ENCODE measurements around the gene SAC3D1. TPM values are rescaled to one million over a fixed set of nuclear protein-coding genes. Genes with fewer than 3 reads are reported as not detected.

Gene SAC3D1
- total and polyA plus RNA-seq, 9 of the 15 experiments (the other 6 are each of a cell fraction or from before 2014, with no cell fraction given), result 0.20 to 35.2 (median 5.8) TPM

DNA sequence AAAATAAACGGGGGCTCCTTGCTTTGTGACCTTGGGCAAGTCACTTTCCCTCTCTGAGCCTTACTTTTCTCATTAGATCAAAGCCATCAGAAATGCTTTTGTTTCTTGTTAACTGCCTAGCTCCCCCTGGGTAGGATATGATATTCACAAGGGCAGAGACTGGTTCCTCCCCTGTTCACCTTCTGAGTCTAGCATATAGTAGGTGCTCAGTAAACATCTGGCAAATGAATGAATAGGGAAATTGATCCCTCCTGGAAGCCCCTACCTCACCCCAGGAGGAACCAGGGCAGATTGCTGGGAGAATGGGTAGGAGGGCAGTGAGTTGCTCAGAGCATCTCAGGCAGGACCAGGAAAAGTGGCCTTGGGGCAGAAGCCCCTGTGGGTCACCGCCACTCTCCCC is 6.6 kb upstream of the SAC3D1 start:
- CTCF ChIA-PET (ENCODE audit: low intra/inter-chr PET ratio), result no interaction called here
- ATAC-seq, result no peak
- H4K20me1 ChIP-seq (replicated peaks; ENCODE audit: control insufficient read depth, insufficient read depth, low read length), result no peaks in the 10 kb centered on the region
- no peak overlapping the region for H3K9ac ChIP-seq (ENCODE audit: insufficient read depth in 1 of 2, low read depth in 2 of 2, low read length in 2 of 2)
- H3K4me2 ChIP-seq (ENCODE audit: insufficient read depth, low read length), result no peak overlapping the region
- H3K9me1 ChIP-seq (ENCODE audit: control insufficient read depth, insufficient read depth, low read length), result no peaks in the 10 kb centered on the region
- H2AFZ ChIP-seq (ENCODE audit: low read depth, low read length), result no peak overlapping the region
- peaks cover 0 to 10% of the 10 kb centered on the region in 2 experiments; a peak in 2 of 5 replicates for H3K4me1 ChIP-seq (replicated peaks in 1 of 2; ENCODE audit: control insufficient read depth in 2 of 2, insufficient read depth in 2 of 2, low read length in 2 of 2)
- POLR2A ChIA-PET, result no interaction called here
- no peak overlapping the region for H3K27ac ChIP-seq (ENCODE audit: extremely low read depth, low read depth, low read length)
- no TSS peak for BruUV-seq (replicated peaks)
- H3K9me3 ChIP-seq (replicated peaks; ENCODE audit: control insufficient read depth, insufficient read depth, low read depth, low read length), result no peaks in the 10 kb centered on the region
- no peaks in the 10 kb centered on the region for H3K27me3 ChIP-seq (ENCODE audit: control insufficient read depth in 2 of 2, insufficient read depth in 2 of 2, low read length in 2 of 2)
- 43% methylated on average over 1 of the region's 2 CpGs for WGBS (ENCODE audit: insufficient coverage, low coverage, missing lambda C conversion rate)
- in situ Hi-C loops (cut with MboI) (no loop called here), intact Hi-C loops (cut with micrococcal nuclease) (no loop called here)
- H3K79me2 ChIP-seq (ENCODE audit: control insufficient read depth, insufficient read depth, low read length), result no peaks in the 10 kb centered on the region
- no peak for FAIRE-seq
- TF ChIP-seq BCOR (IDR thresholded peaks at IDR 0.05) (peak; percentile 69), KDM1A (IDR thresholded peaks at IDR 0.05) (0 out of 4 replicates have a peak, but pooled peaks of 1 of the 2 experiments have one; percentile 26), ZFP36 (IDR thresholded peaks at IDR 0.05; ENCODE audit: low read depth, low read length, partially characterized antibody) (peak; percentile 48), BCL6 (CRISPR knock-in tag; IDR thresholded peaks at IDR 0.05) (no peak), RBM25 (IDR thresholded peaks at IDR 0.05; ENCODE audit: low read depth, low read length, severe bottlenecking) (peak; percentile 28), KAT8 (IDR thresholded peaks at IDR 0.05; ENCODE audit: low read depth) (no peak)
- H3K4me3 ChIP-seq, result no peak overlapping the region
- DNase-seq (ENCODE audit: extremely low read depth in 1 of 4, low spot score in 3 of 4), result no peak
- peaks cover 24% of the 10 kb centered on the region; the same call in 1 of the 3 replicates for H3K36me3 ChIP-seq (ENCODE audit: control insufficient read depth, insufficient read depth, low read length)

DNA sequence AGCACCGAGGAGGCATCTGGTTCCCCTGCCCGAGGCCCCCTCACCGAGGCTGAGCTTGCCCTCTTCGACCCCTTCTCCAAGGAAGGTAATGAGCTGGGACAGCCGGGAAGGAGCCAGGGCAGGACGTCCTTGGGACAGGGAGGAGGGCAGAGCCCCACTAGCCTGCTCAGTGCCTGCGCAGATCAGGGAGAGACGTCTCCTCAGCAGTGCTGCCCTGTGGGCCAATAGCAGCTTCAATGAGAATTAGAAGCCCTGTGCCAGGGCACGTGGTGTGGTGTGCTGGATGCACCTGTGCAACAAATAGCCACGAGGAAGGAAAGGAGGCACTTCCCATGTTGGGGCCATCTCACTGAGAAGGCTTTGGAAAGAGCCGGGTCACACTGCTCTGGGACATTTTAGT is 5.4 kb upstream of the SAC3D1 start:
- H3K79me2 ChIP-seq (ENCODE audit: control insufficient read depth, insufficient read depth, low read length), result no peaks in the 10 kb centered on the region
- intact Hi-C loops (cut with micrococcal nuclease) (no loop called here), in situ Hi-C loops (cut with MboI) (no loop called here)
- 59% methylated on average over 10 of the region's 11 CpGs for WGBS (ENCODE audit: insufficient coverage, low coverage, missing lambda C conversion rate)
- H3K36me3 ChIP-seq (ENCODE audit: control insufficient read depth, insufficient read depth, low read length), result peaks cover 24% of the 10 kb centered on the region; the same call in 1 of the 3 replicates
- H3K4me1 ChIP-seq (replicated peaks in 1 of 2; ENCODE audit: control insufficient read depth in 2 of 2, insufficient read depth in 2 of 2, low read length in 2 of 2), result peaks cover 5 to 18% of the 10 kb centered on the region in 2 experiments; a peak in 3 of 5 replicates
- H3K4me2 ChIP-seq (ENCODE audit: insufficient read depth, low read length), result no peak overlapping the region
- H3K9ac ChIP-seq (ENCODE audit: insufficient read depth in 1 of 2, low read depth in 2 of 2, low read length in 2 of 2), result peak overlapping the region in 1 of 2 experiments; percentile 50; a peak in 1 of 4 replicates
- no peak for DNase-seq (ENCODE audit: extremely low read depth in 1 of 4, low spot score in 3 of 4)
- H3K27ac ChIP-seq (ENCODE audit: extremely low read depth, low read depth, low read length), result no peak overlapping the region
- H3K4me3 ChIP-seq, result no peak overlapping the region
- ChIA-PET POLR2A (interaction anchor here (0.6 to 0.8 kb wide), 2 partner anchors 63 to 82 kb away, joined by 3 to 4 read pairs; partner anchors contain the start of gene ZNHIT2), CTCF (ENCODE audit: low intra/inter-chr PET ratio) (no interaction called here)
- no TSS peak for BruUV-seq (replicated peaks)
- TF ChIP-seq U2AF1 (optimal IDR thresholded peaks at IDR 0.05; ENCODE audit: low read depth, low read length) (no peak), BHLHE40 (IDR thresholded peaks at IDR 0.05; ENCODE audit: low read length) (no peak), ILK (tag; IDR thresholded peaks at IDR 0.05; ENCODE audit: borderline replicate concordance, low read depth) (no peak), YBX1 (IDR thresholded peaks at IDR 0.05) (no peak), NCOA1 (IDR thresholded peaks at IDR 0.05; ENCODE audit: low read depth) (no peak), NFATC3 (IDR thresholded peaks at IDR 0.05) (no peak), SRSF3 (IDR thresholded peaks at IDR 0.05; ENCODE audit: insufficient read depth, low read length) (no peak), ZNF384 (IDR thresholded peaks at IDR 0.05; ENCODE audit: low read depth, low read length) (no peak), POLR2H (tag; IDR thresholded peaks at IDR 0.05; ENCODE audit: low read depth) (no peak), DACH1 (IDR thresholded peaks at IDR 0.05; ENCODE audit: partially characterized antibody) (no peak), RBM22 (IDR thresholded peaks at IDR 0.05; ENCODE audit: low read depth, low read length, poor library complexity, severe bottlenecking) (no peak), MCM3 (IDR thresholded peaks at IDR 0.05) (no peak)
- TF ChIP-seq, protein P1, sequence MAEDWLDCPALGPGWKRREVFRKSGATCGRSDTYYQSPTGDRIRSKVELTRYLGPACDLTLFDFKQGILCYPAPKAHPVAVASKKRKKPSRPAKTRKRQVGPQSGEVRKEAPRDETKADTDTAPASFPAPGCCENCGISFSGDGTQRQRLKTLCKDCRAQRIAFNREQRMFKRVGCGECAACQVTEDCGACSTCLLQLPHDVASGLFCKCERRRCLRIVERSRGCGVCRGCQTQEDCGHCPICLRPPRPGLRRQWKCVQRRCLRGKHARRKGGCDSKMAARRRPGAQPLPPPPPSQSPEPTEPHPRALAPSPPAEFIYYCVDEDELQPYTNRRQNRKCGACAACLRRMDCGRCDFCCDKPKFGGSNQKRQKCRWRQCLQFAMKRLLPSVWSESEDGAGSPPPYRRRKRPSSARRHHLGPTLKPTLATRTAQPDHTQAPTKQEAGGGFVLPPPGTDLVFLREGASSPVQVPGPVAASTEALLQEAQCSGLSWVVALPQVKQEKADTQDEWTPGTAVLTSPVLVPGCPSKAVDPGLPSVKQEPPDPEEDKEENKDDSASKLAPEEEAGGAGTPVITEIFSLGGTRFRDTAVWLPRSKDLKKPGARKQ (CRISPR knock-in tag; IDR thresholded peaks at IDR 0.05), result no peak
- no peak for ATAC-seq
- H2AFZ ChIP-seq (ENCODE audit: low read depth, low read length), result no peak overlapping the region
- no peaks in the 10 kb centered on the region for H3K27me3 ChIP-seq (ENCODE audit: control insufficient read depth in 2 of 2, insufficient read depth in 2 of 2, low read length in 2 of 2)
- no peak for FAIRE-seq
- H3K9me3 ChIP-seq (replicated peaks; ENCODE audit: control insufficient read depth, insufficient read depth, low read depth, low read length), result no peaks in the 10 kb centered on the region
- H3K9me1 ChIP-seq (ENCODE audit: control insufficient read depth, insufficient read depth, low read length), result no peaks in the 10 kb centered on the region
- H4K20me1 ChIP-seq (replicated peaks; ENCODE audit: control insufficient read depth, insufficient read depth, low read length), result no peaks in the 10 kb centered on the region
